ENCODE data around the gene GPC3.

GPC3 gene

GRCh38 chrX:133579631-133580030 lies 405.8 kb downstream of the GPC3 start:
- no peak for TF ChIP-seq CTCF (conservative IDR thresholded peaks at IDR 0.05)
- no peak for TF ChIP-seq ZFX (IDR thresholded peaks at IDR 0.05)
- H3K27ac ChIP-seq: no peak overlapping the region

- no peak overlapping the region for H3K27ac ChIP-seq
- TF ChIP-seq CTCF (conservative IDR thresholded peaks at IDR 0.05) (no peak), ZFX (IDR thresholded peaks at IDR 0.05) (no peak)
These were observed 408.5 kb downstream of the GPC3 start for GRCh38 chrX:133576876-133577275.

DNA sequence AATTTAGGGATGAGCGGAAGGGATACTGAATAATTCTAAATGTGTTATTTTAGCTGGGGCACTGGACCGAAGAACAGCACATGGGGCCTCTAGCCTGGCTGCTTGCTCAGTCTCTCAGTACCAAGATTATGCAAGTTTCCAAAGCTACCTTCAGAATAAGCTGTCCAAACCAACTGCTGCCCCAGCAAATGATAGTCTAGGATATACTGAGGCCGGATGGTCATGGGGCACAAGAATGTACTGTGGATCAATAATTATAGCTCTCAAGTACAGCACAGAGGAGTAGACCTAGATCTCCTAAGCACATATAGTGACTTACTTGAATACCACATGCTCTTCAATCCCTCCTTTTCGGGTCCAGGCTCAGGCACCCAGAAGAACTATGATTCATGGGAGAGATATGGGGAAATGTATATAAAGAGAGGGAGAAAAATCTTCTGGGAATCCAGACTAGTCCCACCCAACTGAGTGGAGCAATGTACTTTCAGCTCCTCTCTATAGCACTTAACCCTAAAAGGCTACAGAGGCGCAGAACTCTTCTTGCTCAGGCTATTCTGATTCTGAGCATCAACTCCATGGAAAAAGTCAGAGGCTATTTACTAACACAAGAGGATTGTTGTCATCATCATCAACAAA lies 409.8 kb downstream of the GPC3 start:
- H3K27ac ChIP-seq: no peak overlapping the region
- no peak for TF ChIP-seq ZFX (IDR thresholded peaks at IDR 0.05)
- no peak for TF ChIP-seq CTCF (conservative IDR thresholded peaks at IDR 0.05)

DNA sequence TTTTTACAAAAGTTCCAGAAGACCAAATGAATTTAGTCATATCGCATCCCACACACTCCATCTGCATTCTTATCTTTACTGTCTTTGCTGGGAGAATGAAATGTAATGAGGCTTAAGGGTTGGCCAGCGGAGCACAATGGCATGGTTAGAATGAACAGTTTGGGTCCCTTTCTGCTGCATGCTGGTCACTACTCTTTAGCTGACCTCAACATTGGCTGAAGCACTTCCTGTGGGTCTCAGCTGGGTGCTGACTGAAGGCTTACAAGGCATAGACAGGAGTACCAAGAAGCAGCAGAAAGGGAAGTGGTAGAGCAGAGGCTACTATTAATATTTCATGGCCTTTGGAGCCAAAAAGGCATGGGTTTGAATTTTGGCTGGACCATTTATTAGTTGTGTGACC lies 410.7 kb downstream of the GPC3 start:
- TF ChIP-seq ZFX (IDR thresholded peaks at IDR 0.05) (no peak), CTCF (conservative IDR thresholded peaks at IDR 0.05) (no peak)
- H3K27ac ChIP-seq: no peak overlapping the region

DNA sequence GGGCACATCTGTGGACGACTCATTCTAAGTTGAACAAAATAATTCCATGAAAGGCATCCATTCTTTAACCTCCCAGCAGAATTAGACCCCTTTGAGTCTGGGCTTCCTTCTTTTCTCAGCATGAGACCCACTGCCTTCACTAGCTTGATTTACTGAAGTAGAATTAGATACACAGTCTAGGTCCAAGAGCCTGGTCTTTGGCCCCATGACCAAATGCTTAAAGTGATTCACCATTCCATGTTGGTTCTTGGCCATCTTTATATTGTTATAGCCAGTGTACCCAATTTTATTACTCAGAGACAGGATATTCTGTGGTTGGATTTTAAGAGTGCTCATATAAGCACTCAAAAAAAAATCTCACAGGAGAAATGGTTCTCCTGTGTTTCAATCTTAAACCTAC lies 414.8 kb downstream of the GPC3 start:
- no peak overlapping the region for H3K27ac ChIP-seq

GRCh38 chrX:133569217-133569616 lies 416.2 kb downstream of the GPC3 start:
- H3K27ac ChIP-seq: no peak overlapping the region
- TF ChIP-seq CTCF (conservative IDR thresholded peaks at IDR 0.05) (no peak), ZFX (IDR thresholded peaks at IDR 0.05) (no peak)

More for the DNA sequence above, 414.8 kb downstream of the GPC3 start:
- no peak for TF ChIP-seq CTCF (conservative IDR thresholded peaks at IDR 0.05)
- no peak for TF ChIP-seq ZFX (IDR thresholded peaks at IDR 0.05)

DNA sequence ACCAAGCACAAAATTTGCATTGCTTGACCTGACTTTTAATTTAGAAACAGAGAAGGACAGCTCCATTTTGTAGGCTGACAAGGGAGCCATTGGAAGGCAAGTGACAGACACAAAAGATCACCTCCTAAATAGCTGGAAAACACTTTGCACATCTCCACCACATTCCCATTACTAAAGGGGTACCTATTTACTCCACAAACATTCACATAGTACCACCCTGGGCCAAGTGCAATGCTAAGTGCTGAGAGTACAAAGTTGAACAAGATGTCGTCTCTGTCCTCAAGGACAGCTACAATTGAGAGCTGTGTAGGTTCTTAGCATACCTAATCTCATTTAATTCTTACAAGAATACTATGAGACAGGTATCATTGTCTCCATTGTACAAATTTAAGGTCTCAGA lies 417.3 kb downstream of the GPC3 start:
- no peak overlapping the region for H3K27ac ChIP-seq
- TF ChIP-seq CTCF (conservative IDR thresholded peaks at IDR 0.05): no peak
- TF ChIP-seq ZFX (IDR thresholded peaks at IDR 0.05): no peak

All from C4-2B (cell line).